H1 (cell line): ENCODE data around the gene ZBTB11. TPM values are rescaled to one million over a fixed set of nuclear protein-coding genes. Genes with fewer than 3 reads are reported as not detected.

Source experiments
- CTCF ChIA-PET: fragments of 300-600 bp; sonication (Branson Sonifier 250); formaldehyde crosslinking; loops from one replicate; lab custom pipeline; 2021; ENCODE audit not compliant: partially characterized antibody; lab: Charles Lee
- POLR2A ChIA-PET: fragments of 300-600 bp; sonication (Branson Sonifier 250); formaldehyde crosslinking; loops from one replicate; lab custom pipeline; 2021; ENCODE audit warnings: inconsistent platforms; ENCODE audit not compliant: partially characterized antibody; lab: Charles Lee
- DNase-seq, 2 experiments: peaks; one replicate each; pipeline versions ENCODE4 v3.0.0 to v3.0.0-alpha.2; 2010 to 2022; ENCODE audit warnings: low spot score in 2 of 2, low read depth in 1 of 2, mixed read lengths in 1 of 2
- FAIRE-seq: peaks from 2 replicates; lab custom pipeline; 2011; peaks lifted over from hg19 to GRCh38; lab: Jason Lieb, UNC
- H2AFZ ChIP-seq: 2 replicates; pipeline ENCODE4 v1.8.1; 2012; ENCODE audit warnings: low read length, inconsistent platforms
- H2AK5ac ChIP-seq: 2 replicates; pipeline ENCODE4 v1.6.1; 2013; ENCODE audit warnings: low read depth, low read length
- H2BK120ac ChIP-seq: replicated peaks from 2 replicates; pipeline ENCODE3; 2013; ENCODE audit warnings: low read depth, low read length, inconsistent platforms
- H2BK12ac ChIP-seq: 2 replicates; pipeline ENCODE4 v1.6.1; 2013; ENCODE audit warnings: low read depth, low read length
- H2BK15ac ChIP-seq: 2 replicates; pipeline ENCODE4 v1.6.1; 2013; ENCODE audit warnings: low read length
- H2BK20ac ChIP-seq: 2 replicates; pipeline ENCODE4 v1.6.1; 2013; ENCODE audit warnings: low read length
- H2BK5ac ChIP-seq: 2 replicates; pipeline ENCODE4 v1.6.1; 2013; ENCODE audit warnings: low read depth, low read length
- H3K14ac ChIP-seq: 2 replicates; pipeline ENCODE4 v1.6.1; 2013; ENCODE audit warnings: inconsistent platforms; ENCODE audit not compliant: insufficient read length
- H3K18ac ChIP-seq: 2 replicates; pipeline ENCODE4 v1.6.1; 2013; ENCODE audit warnings: low read length; ENCODE audit errors: extremely low read depth
- H3K23ac ChIP-seq: 2 replicates; pipeline ENCODE4 v1.6.1; 2013; ENCODE audit warnings: inconsistent platforms; ENCODE audit not compliant: insufficient read length
- H3K23me2 ChIP-seq: 2 replicates; pipeline ENCODE4 v1.6.1; 2013; ENCODE audit warnings: low read depth, low read length
- H3K27ac ChIP-seq: 2 replicates; pipeline ENCODE4 v1.6.1; 2011; ENCODE audit warnings: low read depth, low read length, inconsistent platforms
- H3K27me3 ChIP-seq, 4 experiments: replicated peaks in 1 of 4; 1 replicate in 1 of 4; 2 replicates in 3 of 4; pipeline versions ENCODE4 v1.6.1 to v1.8.1; 2011 to 2013; ENCODE audit warnings: low read length in 3 of 4, mild to moderate bottlenecking in 3 of 4, inconsistent platforms in 2 of 4, mixed read lengths in 2 of 4, moderate library complexity in 1 of 4; ENCODE audit not compliant: control insufficient read depth in 3 of 4, insufficient read depth in 3 of 4; ENCODE audit errors: extremely low read depth in 1 of 4
- H3K36me3 ChIP-seq, 4 experiments: 2 replicates each; pipeline versions ENCODE4 v1.6.1 to v1.8.1; 2011 to 2013; ENCODE audit warnings: mild to moderate bottlenecking in 4 of 4, low read length in 3 of 4, moderate library complexity in 2 of 4, control low read depth in 1 of 4, inconsistent platforms in 1 of 4; ENCODE audit not compliant: insufficient read depth in 4 of 4, control insufficient read depth in 2 of 4
- H3K4ac ChIP-seq: replicated peaks from 2 replicates; pipeline ENCODE3; 2013; ENCODE audit warnings: low read length, low read depth, mixed read lengths, inconsistent platforms; ENCODE audit not compliant: insufficient read length
- H3K4me1 ChIP-seq, 4 experiments: replicated peaks in 1 of 4; 1 replicate in 1 of 4; 2 replicates in 3 of 4; pipeline versions ENCODE4 v1.6.1 to v1.8.1; 2011 to 2013; ENCODE audit warnings: low read length in 3 of 4, inconsistent platforms in 2 of 4, mixed read lengths in 1 of 4; ENCODE audit not compliant: insufficient read depth in 4 of 4, control insufficient read depth in 3 of 4
- H3K4me2 ChIP-seq, 2 experiments: 2 replicates each; pipeline versions ENCODE4 v1.6.1 to v1.8.1; 2011 to 2013; ENCODE audit warnings: low read depth in 2 of 2, low read length in 2 of 2, control low read depth in 1 of 2, inconsistent platforms in 1 of 2, mild to moderate bottlenecking in 1 of 2; ENCODE audit not compliant: insufficient read depth in 1 of 2
- H3K4me3 ChIP-seq, 4 experiments: fragments of 200-600, 300-600 bp in 1 of 4; sonication (generic), shearing (Covaris generic), sonication (Bioruptor Twin) in 1 of 4; 2 replicates each; pipeline versions ENCODE4 v1.5.1 to v1.8.1; 2011 to 2016; ENCODE audit warnings: low read length in 4 of 4, low read depth in 3 of 4, control low read depth in 2 of 4, inconsistent platforms in 2 of 4, mild to moderate bottlenecking in 2 of 4, mixed read lengths in 1 of 4, moderate library complexity in 1 of 4; ENCODE audit not compliant: insufficient read depth in 2 of 4; ENCODE audit errors: extremely low read depth in 1 of 4
- H3K56ac ChIP-seq: replicated peaks from 2 replicates; pipeline ENCODE3; 2013; ENCODE audit warnings: low read depth, mild to moderate bottlenecking, mixed read lengths, low read length, inconsistent platforms; ENCODE audit not compliant: insufficient read length
- H3K79me1 ChIP-seq: 2 replicates; pipeline ENCODE4 v1.6.1; 2013; ENCODE audit warnings: low read depth, low read length, control low read depth
- H3K79me2 ChIP-seq, 2 experiments: 2 replicates each; pipeline versions ENCODE4 v1.6.1 to v1.8.1; 2012 to 2013; ENCODE audit warnings: low read length in 2 of 2, mild to moderate bottlenecking in 2 of 2, inconsistent platforms in 1 of 2; ENCODE audit not compliant: insufficient read depth in 2 of 2, control insufficient read depth in 1 of 2
- H3K9ac ChIP-seq, 4 experiments: replicated peaks in 1 of 4; 1 replicate in 1 of 4; 2 replicates in 3 of 4; pipeline versions ENCODE4 v1.6.1 to v1.8.1; 2011 to 2013; ENCODE audit warnings: low read depth in 3 of 4, low read length in 3 of 4, control low read depth in 2 of 4, mild to moderate bottlenecking in 2 of 4, moderate library complexity in 2 of 4, inconsistent platforms in 1 of 4; ENCODE audit errors: extremely low read depth in 1 of 4
- H3K9me3 ChIP-seq, 2 experiments: 2 replicates each; pipeline versions ENCODE4 v1.6.1 to v1.8.1; 2012 to 2013; ENCODE audit warnings: mild to moderate bottlenecking in 2 of 2, moderate library complexity in 2 of 2, control low read depth in 1 of 2, inconsistent platforms in 1 of 2, low read depth in 1 of 2, low read length in 1 of 2, mixed read lengths in 1 of 2; ENCODE audit not compliant: insufficient read depth in 2 of 2
- H4K20me1 ChIP-seq, 2 experiments: replicated peaks in 1 of 2; 2 replicates each; pipeline versions ENCODE3 to v1.8.1; 2011 to 2013; ENCODE audit warnings: inconsistent platforms in 2 of 2, low read length in 2 of 2, mild to moderate bottlenecking in 1 of 2; ENCODE audit not compliant: insufficient read depth in 2 of 2, control insufficient read depth in 1 of 2
- H4K5ac ChIP-seq: 2 replicates; pipeline ENCODE4 v1.6.1; 2013; ENCODE audit warnings: low read length, low read depth, mixed read lengths, inconsistent platforms; ENCODE audit not compliant: insufficient read length
- H4K8ac ChIP-seq: 2 replicates; pipeline ENCODE4 v1.8.0; 2013; ENCODE audit warnings: mild to moderate bottlenecking, moderate library complexity, low read length, inconsistent platforms; ENCODE audit not compliant: insufficient read depth; ENCODE audit errors: extremely low read depth
- H4K91ac ChIP-seq: replicated peaks from 2 replicates; pipeline ENCODE3; 2013; ENCODE audit warnings: low read length, mixed read lengths, inconsistent platforms; ENCODE audit not compliant: insufficient read length
- KDM4A ChIP-seq: IDR thresholded peaks from one replicate; pipeline ENCODE4 v1.7.1; 2012; ENCODE audit warnings: low read depth, mild to moderate bottlenecking, moderate library complexity, low read length, inconsistent platforms; ENCODE audit not compliant: severe bottlenecking
- SP2 ChIP-seq: IDR thresholded peaks from 2 replicates; pipeline ENCODE4 v1.6.1; 2012; ENCODE audit warnings: mild to moderate bottlenecking, low read length, inconsistent platforms
- YY1 ChIP-seq: IDR thresholded peaks from 2 replicates; pipeline ENCODE4 v1.6.1; 2011; ENCODE audit warnings: low read depth, mild to moderate bottlenecking, low read length
- WGBS, 2 experiments: shearing (Covaris generic) in 1 of 2; methylation state at CpG; one replicate each; pipeline versions ENCODE4 v1.1.6 to v1.1.7; 2013 to 2015; ENCODE audit warnings: low lambda C conversion rate in 2 of 2, mixed read lengths in 2 of 2, inconsistent platforms in 1 of 2, low coverage in 1 of 2, missing lambda C conversion rate in 1 of 2; ENCODE audit not compliant: insufficient replicate concordance in 2 of 2, insufficient coverage in 1 of 2, insufficient read length in 1 of 2; ENCODE audit errors: extremely low coverage in 1 of 2, missing lambda C conversion rate in 1 of 2; 5-methylcytosine and 5-hydroxymethylcytosine counted together
- polyA plus RNA-seq, 7 experiments: library from polyadenylated mRNA; depleted of rRNA in 3 of 7; stranded (reverse) in 5 of 7; unstranded in 2 of 7; fragments of >200 nt in 5 of 7; fragments of 200-250 nt in 2 of 7; gene quantifications; 1 replicate in 5 of 7; 2 replicates in 1 of 7; 4 replicates in 1 of 7; pipeline versions ENCODE4 v1.2.1 to v1.2.3, GENCODE V29; 2011 to 2013; ENCODE audit warnings: missing spikeins in 2 of 7, mixed read lengths in 2 of 7
- total RNA-seq: library from RNA; stranded (reverse); fragmentation: NEBNext Ultra II Directional; extraction: Animal tissue kit (Norgen Biotek cat#: 25700); gene quantifications from 2 replicates; pipeline ENCODE4 v1.2.1, GENCODE V29; 2021

Gene ZBTB11
- total and polyA plus RNA-seq, 2 of the 8 experiments (the other 6 are each of a cell fraction or from before 2014, with no cell fraction given) = 3.0 to 14.0 TPM

DNA sequence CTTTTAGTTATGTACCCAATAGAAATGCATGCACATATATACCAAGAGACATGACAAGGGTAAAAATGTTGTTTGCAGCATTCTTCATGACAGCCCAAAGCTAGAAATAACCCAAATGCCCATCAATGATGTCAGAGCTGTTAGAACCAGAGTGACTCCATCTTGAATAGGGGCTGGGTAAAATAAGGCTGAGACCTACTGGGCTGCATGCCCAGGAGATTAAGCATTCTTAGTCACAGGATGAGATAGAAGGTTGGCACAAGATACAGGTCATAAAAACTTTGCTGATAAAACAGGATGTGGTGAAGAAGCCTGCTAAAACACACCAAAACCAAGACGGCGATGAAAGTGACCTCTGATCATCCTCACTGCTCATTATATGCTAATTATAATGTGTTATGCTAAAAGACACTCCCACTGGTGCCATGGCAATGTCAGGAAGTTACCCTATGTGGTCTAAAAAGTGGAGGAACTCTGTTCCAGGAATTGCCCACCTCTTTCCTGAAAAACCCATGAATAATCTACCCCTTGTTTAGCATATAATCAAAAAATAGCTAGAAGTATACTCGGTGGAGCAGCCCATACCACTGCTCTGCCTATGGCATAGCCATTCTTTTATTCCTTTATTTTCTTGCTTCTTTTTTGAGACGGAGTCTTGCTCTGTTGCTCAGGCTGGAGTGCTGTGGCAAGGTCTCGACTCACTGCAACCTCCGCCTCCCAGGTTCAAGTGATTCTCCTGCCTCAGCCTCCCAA lies 32.9 kb downstream of the ZBTB11 start:
- no peak for FAIRE-seq
- no peak overlapping the region for H3K27ac ChIP-seq
- DNase-seq = no peak

More for the DNA sequence above, 32.9 kb downstream of the ZBTB11 start:
- no peak overlapping the region for H4K5ac ChIP-seq
- no peak overlapping the region for H3K23ac ChIP-seq
- no peak overlapping the region for H4K8ac ChIP-seq
- peaks cover 0 to 6% (median 3%) of the 10 kb centered on the region in 4 experiments; a peak in 2 of 8 replicates for H3K36me3 ChIP-seq
- H3K4me1 ChIP-seq = peaks cover 0 to 9% (median 3%) of the 10 kb centered on the region in 4 experiments; a peak in 3 of 7 replicates
- H2BK20ac ChIP-seq = no peak overlapping the region
- H2BK120ac ChIP-seq = no peak overlapping the region
- no peak overlapping the region for H2BK5ac ChIP-seq
- H2BK15ac ChIP-seq = no peak overlapping the region
- H3K14ac ChIP-seq = no peak overlapping the region
- no peak overlapping the region for H3K9ac ChIP-seq
- H3K4me3 ChIP-seq = no peak overlapping the region
- ChIA-PET CTCF (interaction anchor here (1.0 kb wide), 1 partner anchor 8 kb away, joined by 3 read pairs; no protein-coding TSS in a partner anchor), POLR2A (interaction anchor here (1.7 kb wide), 1 partner anchor 34 kb away, joined by 5 read pairs; the partner anchor contains the start of gene ZBTB11)
- peak overlapping the region; percentile 24; the same call in 1 of the 2 replicates for H3K18ac ChIP-seq
- H3K4ac ChIP-seq = no peak overlapping the region
- H2BK12ac ChIP-seq = no peak overlapping the region
- no peaks in the 10 kb centered on the region for H3K27me3 ChIP-seq
- H3K4me2 ChIP-seq = no peak overlapping the region
- H2AK5ac ChIP-seq = no peak overlapping the region
- no peaks in the 10 kb centered on the region; the same call in 1 of the 2 replicates for H3K23me2 ChIP-seq
- no peak overlapping the region for H3K56ac ChIP-seq
- no peak overlapping the region for H4K91ac ChIP-seq
- no peaks in the 10 kb centered on the region for H4K20me1 ChIP-seq
- 88% methylated on average over 6 of the region's 6 CpGs; no CpG with 5 or more reads in 1 of the 2 experiments for WGBS, 2 experiments
- no peak for TF ChIP-seq KDM4A
- no peak for TF ChIP-seq SP2
- TF ChIP-seq YY1 = 0 out of 2 replicates have a peak, but pooled peaks have one; percentile 14
- H3K79me2 ChIP-seq = no peaks in the 10 kb centered on the region
- H3K9me3 ChIP-seq = no peaks in the 10 kb centered on the region
- H3K79me1 ChIP-seq = no peaks in the 10 kb centered on the region
- no peak overlapping the region for H2AFZ ChIP-seq
